IMR-90 (cell line): ENCODE results near the gene CHRNA1. TPM values are rescaled to one million over a fixed set of nuclear protein-coding genes. Genes with fewer than 3 reads are reported as not detected.
A peak's percentile ranks its signal among the peaks of the same experiment; 100 is the strongest.

Source experiments
- ATAC-seq: fragments of 200-7000 bp; cut with Tn5 transposase; 2 replicates; pipeline ENCODE4 v1.9.1; 2020; ENCODE audit warnings: low read depth, mild to moderate bottlenecking, moderate library complexity
- BruUV-seq: library from RNA; stranded (reverse); fragments of 400-500 nt; replicated peaks from 2 replicates; lab custom pipeline; 2021; lab: Mats Ljungman, UMichigan
- CTCF ChIA-PET: fragments of 300-600 bp; formaldehyde crosslinking; extraction: SDS; loops from one replicate; lab custom pipeline; 2021; ENCODE audit warnings: antibody characterized with exemption; lab: Yijun Ruan, JAX
- POLR2A ChIA-PET: fragments of 300-600 bp; sonication (Branson Sonifier 250); formaldehyde crosslinking; loops from one replicate; lab custom pipeline; 2022; ENCODE audit warnings: antibody characterized with exemption; ENCODE audit not compliant: unreplicated experiment; lab: Charles Lee
- DNase-seq: peaks from one replicate; pipeline ENCODE4 v3.0.0; 2013
- H2AFZ ChIP-seq: replicated peaks from 2 replicates; pipeline ENCODE3; 2013; ENCODE audit warnings: low read length, mild to moderate bottlenecking; ENCODE audit not compliant: poor library complexity
- H2AK5ac ChIP-seq: 2 replicates; pipeline ENCODE4 v1.6.1; 2013; ENCODE audit warnings: low read depth, low read length, inconsistent platforms
- H2AK9ac ChIP-seq: replicated peaks from 2 replicates; pipeline ENCODE3; 2013; ENCODE audit warnings: mild to moderate bottlenecking, low read depth, low read length, moderate library complexity; ENCODE audit not compliant: poor library complexity
- H2BK120ac ChIP-seq: 2 replicates; pipeline ENCODE4 v1.6.1; 2013; ENCODE audit warnings: low read depth, low read length, inconsistent platforms
- H2BK15ac ChIP-seq: 3 replicates; pipeline ENCODE4 v1.6.1; 2013; ENCODE audit warnings: low read depth, low read length, inconsistent platforms
- H2BK20ac ChIP-seq: 2 replicates; pipeline ENCODE4 v1.6.1; 2013; ENCODE audit warnings: low read depth, mild to moderate bottlenecking, inconsistent platforms, low read length, moderate library complexity
- H2BK5ac ChIP-seq: 2 replicates; pipeline ENCODE4 v1.6.1; 2013; ENCODE audit warnings: mild to moderate bottlenecking, low read depth, low read length, inconsistent platforms; ENCODE audit not compliant: poor library complexity, severe bottlenecking
- H3K14ac ChIP-seq: replicated peaks from 2 replicates; pipeline ENCODE4 v1.6.1; 2013; ENCODE audit warnings: low read depth, low read length, inconsistent platforms
- H3K18ac ChIP-seq: 2 replicates; pipeline ENCODE4 v1.6.1; 2013; ENCODE audit warnings: low read depth, low read length, control low read depth
- H3K23ac ChIP-seq: 2 replicates; pipeline ENCODE4 v1.6.1; 2013; ENCODE audit warnings: low read depth, low read length, inconsistent platforms
- H3K27ac ChIP-seq: 2 replicates; pipeline ENCODE4 v1.5.1; 2013; ENCODE audit warnings: mild to moderate bottlenecking, control low read depth, low read length; ENCODE audit not compliant: insufficient read depth
- H3K27me3 ChIP-seq: 2 replicates; pipeline ENCODE4 v1.6.1; 2013; ENCODE audit warnings: low read length; ENCODE audit not compliant: control insufficient read depth, insufficient read depth
- H3K36me3 ChIP-seq: 2 replicates; pipeline ENCODE4 v1.6.1; 2013; ENCODE audit warnings: low read length, mixed read lengths; ENCODE audit not compliant: control insufficient read depth, insufficient read depth
- H3K4ac ChIP-seq: 2 replicates; pipeline ENCODE4 v1.6.1; 2013; ENCODE audit warnings: low read depth, low read length, inconsistent platforms
- H3K4me1 ChIP-seq: 2 replicates; pipeline ENCODE4 v1.6.1; 2013; ENCODE audit warnings: low read length, mixed read lengths; ENCODE audit not compliant: control insufficient read depth, insufficient read depth
- H3K4me2 ChIP-seq: 2 replicates; pipeline ENCODE4 v1.6.1; 2013; ENCODE audit warnings: low read depth, mild to moderate bottlenecking, control low read depth, low read length, moderate library complexity
- H3K4me3 ChIP-seq: 2 replicates; pipeline ENCODE4 v1.5.1; 2013; ENCODE audit warnings: low read depth, mild to moderate bottlenecking, control low read depth, low read length, moderate library complexity; ENCODE audit not compliant: insufficient read depth
- H3K56ac ChIP-seq: 2 replicates; pipeline ENCODE4 v1.6.1; 2013; ENCODE audit warnings: low read length, inconsistent platforms; ENCODE audit not compliant: insufficient read depth; ENCODE audit errors: extremely low read depth
- H3K79me1 ChIP-seq, 2 experiments: 2 replicates each; pipeline ENCODE4 v1.6.1; 2013; ENCODE audit warnings: low read length in 2 of 2, inconsistent platforms in 1 of 2, low read depth in 1 of 2
- H3K9ac ChIP-seq: 2 replicates; pipeline ENCODE4 v1.6.1; 2013; ENCODE audit warnings: low read depth, low read length, control low read depth
- H3K9me1 ChIP-seq: 2 replicates; pipeline ENCODE4 v1.6.1; 2013; ENCODE audit warnings: low read length, inconsistent platforms; ENCODE audit not compliant: insufficient read depth
- H3K9me3 ChIP-seq: 2 replicates; pipeline ENCODE4 v1.6.1; 2013; ENCODE audit warnings: low read length; ENCODE audit not compliant: control insufficient read depth, insufficient read depth
- H4K20me1 ChIP-seq: 2 replicates; pipeline ENCODE4 v1.6.1; 2013; ENCODE audit warnings: low read length, inconsistent platforms; ENCODE audit not compliant: insufficient read depth
- H4K5ac ChIP-seq: 2 replicates; pipeline ENCODE4 v1.6.1; 2013; ENCODE audit warnings: mild to moderate bottlenecking, low read depth, low read length, control low read depth
- H4K8ac ChIP-seq, 2 experiments: 2 replicates each; pipeline ENCODE4 v1.6.1; 2013; ENCODE audit warnings: low read depth in 2 of 2, low read length in 2 of 2, control low read depth in 1 of 2, inconsistent platforms in 1 of 2
- H4K91ac ChIP-seq: 2 replicates; pipeline ENCODE4 v1.6.1; 2013; ENCODE audit warnings: low read depth, low read length, inconsistent platforms; ENCODE audit not compliant: insufficient read depth
- BHLHE40 ChIP-seq: fragments of 150-350 bp; IDR thresholded peaks from 2 replicates; pipeline ENCODE4 v1.6.1; 2016; ENCODE audit warnings: mild to moderate bottlenecking, low read depth, low read length
- FOS ChIP-seq: fragments of 150-350 bp; IDR thresholded peaks from 2 replicates; pipeline ENCODE4 v1.6.1; 2016; ENCODE audit warnings: low read depth, low read length
- MAFK ChIP-seq: IDR thresholded peaks from 2 replicates; pipeline ENCODE4 v1.6.1; 2012; ENCODE audit warnings: low read depth, low read length, improper control_type of control experiment
- MAZ ChIP-seq: IDR thresholded peaks from 2 replicates; pipeline ENCODE4 v1.6.1; 2012; ENCODE audit warnings: low read depth, mild to moderate bottlenecking, low read length, improper control_type of control experiment, moderate library complexity, borderline replicate concordance
- MXI1 ChIP-seq: IDR thresholded peaks from 2 replicates; pipeline ENCODE4 v1.6.1; 2012; ENCODE audit warnings: low read depth, mild to moderate bottlenecking, low read length, moderate library complexity, borderline replicate concordance
- NFE2L2 ChIP-seq: fragments of 150-350 bp; IDR thresholded peaks from 2 replicates; pipeline ENCODE4 v1.6.1; 2016; ENCODE audit warnings: low read depth, mild to moderate bottlenecking, low read length
- POLR2A ChIP-seq: IDR thresholded peaks from 2 replicates; pipeline ENCODE4 v1.6.1; 2012; ENCODE audit warnings: mild to moderate bottlenecking, low read depth, low read length
- RAD21 ChIP-seq: IDR thresholded peaks from 2 replicates; pipeline ENCODE4 v1.6.1; 2012; ENCODE audit warnings: low read length, improper control_type of control experiment
- RCOR1 ChIP-seq: IDR thresholded peaks from 2 replicates; pipeline ENCODE4 v1.6.1; 2012; ENCODE audit warnings: mild to moderate bottlenecking, low read length, improper control_type of control experiment; ENCODE audit not compliant: insufficient replicate concordance
- SMC3 ChIP-seq: fragments of 150-350 bp; IDR thresholded peaks from 2 replicates; pipeline ENCODE4 v1.6.1; 2016; ENCODE audit warnings: low read depth, mild to moderate bottlenecking, antibody characterized with exemption, low read length, moderate library complexity
- USF2 ChIP-seq: fragments of 150-350 bp; IDR thresholded peaks from 2 replicates; pipeline ENCODE4 v1.6.1; 2017; ENCODE audit warnings: mild to moderate bottlenecking, antibody characterized with exemption, low read length, low read depth
- WGBS, 2 experiments: methylation state at CpG; one replicate each; pipeline versions ENCODE4 v1.1.5 to v1.1.7; 2013; ENCODE audit warnings: missing lambda C conversion rate in 2 of 2; ENCODE audit not compliant: insufficient read length in 1 of 2; ENCODE audit errors: extremely low coverage in 2 of 2; 5-methylcytosine and 5-hydroxymethylcytosine counted together
- dilution Hi-C: fragments of 300-500 bp; cut with HindIII; formaldehyde crosslinking; loops from one replicate; pipeline ENCODE4 v1.14.3; 2018; ENCODE audit warnings: low sequenced_read_pairs; ENCODE audit not compliant: unreplicated experiment
- in situ Hi-C: fragments of 300-500 bp; cut with MboI; formaldehyde crosslinking; loops from 3 replicates; pipeline ENCODE4 v1.14.3; 2019; ENCODE audit warnings: low sequenced_read_pairs, inconsistent platforms, mixed read lengths
- intact Hi-C: fragments of 100-400 bp; cut with micrococcal nuclease; formaldehyde crosslinking; loops from 2 replicates; pipeline ENCODE4 v1.10.0; 2022
- polyA plus RNA-seq, 3 experiments: library from polyadenylated mRNA; depleted of rRNA; stranded (reverse); fragments of >200 nt; gene quantifications; 2 replicates each; pipeline ENCODE4 v1.2.3, GENCODE V29; 2012; ENCODE audit warnings: low replicate concordance in 1 of 3
- total RNA-seq: library from RNA; depleted of rRNA; stranded (reverse); fragments of >200 nt; gene quantifications from 2 replicates; pipeline ENCODE4 v1.2.3, GENCODE V29; 2012

The CHRNA1 gene
- total and polyA plus RNA-seq, 2 of the 4 experiments (the other 2 are of a cell fraction) = 0.75 to 0.90 TPM

GRCh38 chr2:174787487-174788205 lies 23.4 kb upstream of the CHRNA1 start:
- Histone ChIP-seq H3K4me1 (peaks cover 27% of the 10 kb centered on the region), H3K4ac (peak overlapping the region; percentile 99)
- in situ Hi-C loops = no loop called here

More at GRCh38 chr2:174787487-174788205, 23.4 kb upstream of the CHRNA1 start:
- H2BK5ac ChIP-seq = peak overlapping the region; percentile 99
- H2AFZ ChIP-seq = peak overlapping the region; percentile 88
- peak overlapping the region; percentile 99 for H2AK9ac ChIP-seq
- peak overlapping the region; percentile 28 for H3K4me2 ChIP-seq
- intact Hi-C loops = loop anchor here (2.0 kb wide), 1 partner anchor 49 kb away; no protein-coding TSS in a partner anchor
- H3K9ac ChIP-seq = peak overlapping the region; percentile 80
- peak overlapping the region; percentile 98 for H3K14ac ChIP-seq
- peak overlapping the region; percentile 99 for H3K27ac ChIP-seq
- H3K36me3 ChIP-seq = no peaks in the 10 kb centered on the region
- peak; percentile 12; the same call in 1 of the 2 replicates for TF ChIP-seq POLR2A
- TF ChIP-seq RCOR1 = peak; percentile 17
- TF ChIP-seq MAFK = peak; percentile 30; the same call in 1 of the 2 replicates
- TF ChIP-seq MXI1 = no peak
- no peak for TF ChIP-seq BHLHE40
- TF ChIP-seq FOS = peak; percentile 48; the same call in 1 of the 2 replicates
- TF ChIP-seq MAZ = peak; percentile 80; the same call in 1 of the 2 replicates
- no peak for TF ChIP-seq SMC3
- TF ChIP-seq RAD21 = peak; percentile 12; the same call in 1 of the 2 replicates
- no peak for TF ChIP-seq USF2
- TF ChIP-seq NFE2L2 = peak; percentile 50
- no TSS peak for BruUV-seq
- peak overlapping the region; percentile 100 for H3K56ac ChIP-seq
- peaks cover 18% of the 10 kb centered on the region for H3K9me1 ChIP-seq
- peak overlapping the region; percentile 99 for H4K91ac ChIP-seq
- H2BK15ac ChIP-seq = peak overlapping the region; percentile 91
- H3K18ac ChIP-seq = peak overlapping the region; percentile 97
- peak overlapping the region; percentile 96 for H4K8ac ChIP-seq
- peaks cover 0 to 9% of the 10 kb centered on the region in 2 experiments; a peak in 2 of 4 replicates for H3K79me1 ChIP-seq
- peak overlapping the region; percentile 100 for H2BK120ac ChIP-seq
- H3K4me3 ChIP-seq = no peak overlapping the region
- DNase-seq = peak; percentile 100
- dilution Hi-C loops = no loop called here
- H3K23ac ChIP-seq = peak overlapping the region; percentile 97
- peak; percentile 93 for ATAC-seq
- 0% methylated on average over 1 of the region's 5 CpGs; no CpG with 5 or more reads in 1 of the 2 experiments for WGBS, 2 experiments
- H3K27me3 ChIP-seq = no peaks in the 10 kb centered on the region
- no peaks in the 10 kb centered on the region for H4K20me1 ChIP-seq
- peak overlapping the region; percentile 95 for H4K5ac ChIP-seq
- ChIA-PET CTCF (interaction anchor here (0.9 to 1.5 kb wide), 4 partner anchors 12 to 198 kb away, joined by 3 to 5 read pairs (median 4); no protein-coding TSS in a partner anchor), POLR2A (interaction anchor here (0.6 to 1.9 kb wide), 5 partner anchors 8 to 385 kb away, joined by 4 to 9 read pairs (median 6); no protein-coding TSS in a partner anchor)
- no peaks in the 10 kb centered on the region for H3K9me3 ChIP-seq
- peak overlapping the region; percentile 77 for H2AK5ac ChIP-seq
- peak overlapping the region; percentile 100 for H2BK20ac ChIP-seq
